NB4 (cell line): ENCODE measurements around the gene ROMO1.

ENCODE experiments used
- MAX ChIP-seq: IDR thresholded peaks from 2 replicates; pipeline ENCODE4 v1.6.1; 2011; ENCODE audit warnings: low read depth, low read length
- MYC ChIP-seq: IDR thresholded peaks from 2 replicates; pipeline ENCODE4 v1.6.1; 2011; ENCODE audit warnings: low read depth, low read length
- POLR2A ChIP-seq: IDR thresholded peaks from 2 replicates; pipeline ENCODE4 v1.6.1; 2011; ENCODE audit warnings: mild to moderate bottlenecking; ENCODE audit not compliant: insufficient read length; ENCODE audit errors: extremely low read depth
- TF ChIP-seq, protein P1 (sequence below): IDR thresholded peaks from one replicate; pipeline ENCODE4 v1.5.1; 2012; ENCODE audit warnings: low read depth, low read length

GRCh38 chr20:35734777-35735649, 35.8 kb downstream of the ROMO1 start:
- TF ChIP-seq POLR2A (no peak), MAX (no peak), MYC (no peak)
- TF ChIP-seq, protein P1, sequence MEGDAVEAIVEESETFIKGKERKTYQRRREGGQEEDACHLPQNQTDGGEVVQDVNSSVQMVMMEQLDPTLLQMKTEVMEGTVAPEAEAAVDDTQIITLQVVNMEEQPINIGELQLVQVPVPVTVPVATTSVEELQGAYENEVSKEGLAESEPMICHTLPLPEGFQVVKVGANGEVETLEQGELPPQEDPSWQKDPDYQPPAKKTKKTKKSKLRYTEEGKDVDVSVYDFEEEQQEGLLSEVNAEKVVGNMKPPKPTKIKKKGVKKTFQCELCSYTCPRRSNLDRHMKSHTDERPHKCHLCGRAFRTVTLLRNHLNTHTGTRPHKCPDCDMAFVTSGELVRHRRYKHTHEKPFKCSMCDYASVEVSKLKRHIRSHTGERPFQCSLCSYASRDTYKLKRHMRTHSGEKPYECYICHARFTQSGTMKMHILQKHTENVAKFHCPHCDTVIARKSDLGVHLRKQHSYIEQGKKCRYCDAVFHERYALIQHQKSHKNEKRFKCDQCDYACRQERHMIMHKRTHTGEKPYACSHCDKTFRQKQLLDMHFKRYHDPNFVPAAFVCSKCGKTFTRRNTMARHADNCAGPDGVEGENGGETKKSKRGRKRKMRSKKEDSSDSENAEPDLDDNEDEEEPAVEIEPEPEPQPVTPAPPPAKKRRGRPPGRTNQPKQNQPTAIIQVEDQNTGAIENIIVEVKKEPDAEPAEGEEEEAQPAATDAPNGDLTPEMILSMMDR = no peak
